ENCODE results near the gene ZNF592. TPM values are rescaled to one million over a fixed set of nuclear protein-coding genes. Genes with fewer than 3 reads are reported as not detected.

Gene ZNF592
- total and polyA plus RNA-seq, 2 of the 13 experiments (the other 11 are each of a cell fraction or from before 2014, with no cell fraction given) = 8.2 to 9.8 TPM

GRCh38 chr15:84855136-84855535 is 106.7 kb downstream of the ZNF592 start (continued):
- TF ChIP-seq RNF219 (CRISPR knock-in tag; IDR thresholded peaks at IDR 0.05) (no peak), LRRFIP1 (CRISPR knock-in tag; conservative IDR thresholded peaks at IDR 0.05) (no peak), DPF2 (CRISPR knock-in tag; IDR thresholded peaks at IDR 0.05; ENCODE audit: borderline replicate concordance, low read depth) (no peak)

- Histone ChIP-seq H3K4me1 (ENCODE audit: insufficient read depth, low read length) (peaks cover 18% of the 10 kb centered on the region), H4K20me1 (ENCODE audit: insufficient read depth, low read length) (no peaks in the 10 kb centered on the region), H3K36me3 (replicated peaks in 1 of 2; ENCODE audit: control insufficient read depth in 1 of 2, insufficient read depth in 2 of 2, low read length in 2 of 2) (no peaks in the 10 kb centered on the region), H3K79me2 (ENCODE audit: insufficient read depth, low read length) (no peaks in the 10 kb centered on the region), H2AFZ (ENCODE audit: low read length) (no peak overlapping the region), H3K4me3 (replicated peaks in 1 of 3; ENCODE audit: insufficient read depth in 1 of 3, low read depth in 2 of 3, low read length in 3 of 3) (no peak overlapping the region; a peak in 1 of 6 replicates), H3K27me3 (ENCODE audit: control insufficient read depth in 1 of 2, insufficient read depth in 2 of 2, low read length in 2 of 2) (peaks cover 10 to 45% of the 10 kb centered on the region in 2 experiments; a peak in 4 of 5 replicates), H3K4me2 (ENCODE audit: low read depth, low read length) (peak overlapping the region; percentile 67; the same call in 1 of the 2 replicates), H3K9ac (ENCODE audit: insufficient read depth, low read depth, low read length) (no peak overlapping the region), H3K27ac (ENCODE audit: extremely low read length, insufficient read depth, low read length) (no peak overlapping the region), H3K9me3 (ENCODE audit: low read length) (no peaks in the 10 kb centered on the region)
- no TSS peak for BruUV-seq (replicated peaks)
- intact Hi-C loops (cut with micrococcal nuclease; ENCODE audit: unreplicated experiment) (no loop called here), in situ Hi-C loops (cut with HindIII; ENCODE audit: extremely low pct_ligation_motif_present, low pct_unique_long_range_greater_than_20kb) (no loop called here)
- POLR2A ChIA-PET = interaction anchor here (1.4 kb wide), 1 partner anchor 12 kb away, joined by 4 read pairs; no protein-coding TSS in a partner anchor
- FAIRE-seq (no peak), DNase-seq (ENCODE audit: low spot score) (no peak), ATAC-seq (no peak)
- CTCF ChIA-PET (ENCODE audit: low intra/inter-chr PET ratio, low total read pairs) = no interaction called here
- TF ChIP-seq POLR2G (IDR thresholded peaks at IDR 0.05; ENCODE audit: low read depth, low read length) (no peak), HOXA3 (CRISPR knock-in tag; IDR thresholded peaks at IDR 0.05) (no peak), BCL3 (CRISPR knock-in tag; IDR thresholded peaks at IDR 0.05) (no peak), KMT2B (CRISPR knock-in tag; IDR thresholded peaks at IDR 0.05) (no peak), ZBTB7B (CRISPR knock-in tag; IDR thresholded peaks at IDR 0.05) (no peak), SNAPC4 (CRISPR knock-in tag; IDR thresholded peaks at IDR 0.05) (no peak), DR1 (CRISPR knock-in tag; IDR thresholded peaks at IDR 0.05) (no peak), NKX3-1 (CRISPR knock-in tag; IDR thresholded peaks at IDR 0.05) (no peak), SMAD9 (CRISPR knock-in tag; IDR thresholded peaks at IDR 0.05) (no peak), GATA4 (IDR thresholded peaks at IDR 0.05; ENCODE audit: borderline replicate concordance, low read depth) (no peak)
Observed at GRCh38 chr15:84855765-84856164, 107.4 kb downstream of the ZNF592 start.
